ENCODE results near the gene GPBP1L1.

GPBP1L1 gene

DNA sequence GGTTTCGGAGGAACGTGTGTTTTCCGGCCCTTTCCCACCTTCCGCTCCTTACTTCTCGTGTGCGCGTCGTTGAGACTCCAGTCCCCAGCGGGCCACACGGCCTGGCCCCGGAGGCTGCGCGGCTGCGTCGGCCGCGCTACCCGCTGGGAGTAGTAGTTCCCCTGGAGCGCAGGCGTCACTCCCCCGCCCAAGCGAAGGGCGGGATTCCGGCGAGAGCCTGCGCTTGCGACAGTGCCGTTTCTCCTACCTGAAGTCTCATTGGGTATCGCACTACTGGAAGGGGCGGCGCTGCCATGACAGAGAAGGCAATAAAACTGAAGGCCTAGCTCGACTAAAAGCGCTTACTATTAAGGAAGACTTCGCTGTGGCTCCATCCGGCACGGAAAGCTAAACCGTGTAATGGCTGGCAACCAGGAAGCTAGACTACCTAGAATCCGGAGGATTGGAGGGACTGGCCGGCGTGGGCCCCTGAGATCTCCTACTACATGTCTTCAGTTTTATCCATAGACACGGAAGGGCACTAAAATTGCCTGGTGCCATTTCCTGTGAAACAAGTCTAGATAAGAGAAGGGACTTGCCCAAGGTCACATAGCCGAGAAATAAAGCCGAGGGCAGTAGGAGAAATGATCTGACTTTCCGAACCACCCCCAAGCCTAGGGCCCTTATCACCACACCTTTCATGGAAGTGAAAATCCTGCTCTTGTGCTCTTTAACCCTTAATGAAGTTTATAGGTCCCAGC lies 851 bp upstream of the GPBP1L1 start:
- TF ChIP-seq, protein P1, sequence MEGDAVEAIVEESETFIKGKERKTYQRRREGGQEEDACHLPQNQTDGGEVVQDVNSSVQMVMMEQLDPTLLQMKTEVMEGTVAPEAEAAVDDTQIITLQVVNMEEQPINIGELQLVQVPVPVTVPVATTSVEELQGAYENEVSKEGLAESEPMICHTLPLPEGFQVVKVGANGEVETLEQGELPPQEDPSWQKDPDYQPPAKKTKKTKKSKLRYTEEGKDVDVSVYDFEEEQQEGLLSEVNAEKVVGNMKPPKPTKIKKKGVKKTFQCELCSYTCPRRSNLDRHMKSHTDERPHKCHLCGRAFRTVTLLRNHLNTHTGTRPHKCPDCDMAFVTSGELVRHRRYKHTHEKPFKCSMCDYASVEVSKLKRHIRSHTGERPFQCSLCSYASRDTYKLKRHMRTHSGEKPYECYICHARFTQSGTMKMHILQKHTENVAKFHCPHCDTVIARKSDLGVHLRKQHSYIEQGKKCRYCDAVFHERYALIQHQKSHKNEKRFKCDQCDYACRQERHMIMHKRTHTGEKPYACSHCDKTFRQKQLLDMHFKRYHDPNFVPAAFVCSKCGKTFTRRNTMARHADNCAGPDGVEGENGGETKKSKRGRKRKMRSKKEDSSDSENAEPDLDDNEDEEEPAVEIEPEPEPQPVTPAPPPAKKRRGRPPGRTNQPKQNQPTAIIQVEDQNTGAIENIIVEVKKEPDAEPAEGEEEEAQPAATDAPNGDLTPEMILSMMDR (IDR thresholded peaks at IDR 0.05; ENCODE audit: low read depth, low read length), result no peak
- DNase-seq (ENCODE audit: extremely low read depth, low read depth), result peak; percentile 97

DNA sequence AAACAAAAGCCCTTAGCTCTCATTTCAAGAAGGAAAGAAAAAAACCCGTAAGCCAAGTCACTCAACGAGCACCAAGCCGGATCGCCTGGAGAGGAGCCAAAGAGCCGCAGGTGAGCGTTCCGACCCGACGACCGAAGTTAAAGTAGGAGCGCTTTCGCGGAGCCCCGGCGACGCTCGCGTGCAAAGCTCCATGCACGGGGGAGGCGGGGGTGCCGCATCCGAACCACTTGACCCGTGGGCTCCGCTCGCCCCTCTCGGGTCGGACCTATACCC lies 382 bp downstream of the GPBP1L1 start:
- DNase-seq (ENCODE audit: extremely low read depth, low read depth), result no peak
- TF ChIP-seq, protein P1 (IDR thresholded peaks at IDR 0.05; ENCODE audit: low read depth, low read length), result no peak

DNA sequence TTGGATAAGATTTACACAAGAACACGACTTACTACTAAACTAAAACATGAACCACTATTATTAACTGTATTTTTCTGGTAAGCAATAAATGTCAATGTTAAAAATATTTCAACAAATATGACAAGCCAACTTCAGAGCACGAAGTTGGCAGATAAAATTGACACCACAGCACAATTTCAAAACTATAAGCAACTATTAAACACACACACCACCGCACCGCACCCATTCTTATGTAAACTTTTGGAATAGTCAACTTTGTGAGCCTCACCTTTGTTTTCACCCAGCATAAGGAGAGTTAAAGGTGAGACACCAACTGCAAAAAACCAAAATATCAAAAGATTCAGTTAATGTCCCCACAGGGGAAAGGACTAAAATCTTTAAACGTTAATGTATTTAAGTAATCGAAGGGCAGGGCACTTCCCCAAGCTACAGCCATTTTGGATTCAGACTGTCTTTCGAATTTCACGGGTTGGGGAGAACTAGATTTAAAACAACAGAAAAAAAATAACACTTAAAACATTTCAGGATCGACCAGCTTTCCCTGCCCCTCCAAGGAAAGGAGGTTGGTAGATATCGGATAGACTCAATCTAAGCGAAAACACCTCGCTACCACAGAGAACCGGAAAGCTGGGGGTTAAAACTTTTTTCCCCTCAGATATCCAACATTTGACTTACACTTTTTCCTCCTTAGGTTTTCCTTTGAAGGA lies 872 bp downstream of the GPBP1L1 start:
- DNase-seq (ENCODE audit: extremely low read depth, low read depth), result no peak
- TF ChIP-seq, protein P1 (IDR thresholded peaks at IDR 0.05; ENCODE audit: low read depth, low read length), result no peak

DNA sequence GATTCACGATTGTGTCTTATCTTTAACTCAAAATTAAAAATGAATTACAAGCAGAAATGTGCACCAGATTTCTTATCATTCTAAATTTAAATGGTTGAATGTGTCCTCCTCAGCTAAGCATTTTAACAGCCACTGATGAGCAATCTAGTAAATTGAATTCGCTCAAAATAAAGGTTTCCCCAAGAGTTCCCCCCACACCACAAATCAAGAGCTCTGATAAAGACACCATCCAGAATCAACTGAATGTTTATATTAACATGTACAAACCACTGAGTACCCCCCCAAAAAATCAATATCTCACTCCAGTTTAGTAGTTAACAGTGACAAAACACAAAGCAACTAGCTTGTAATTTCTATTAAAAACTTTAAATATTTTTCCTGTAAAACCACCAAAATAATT lies 1.9 kb downstream of the GPBP1L1 start:
- TF ChIP-seq, protein P1 (IDR thresholded peaks at IDR 0.05; ENCODE audit: low read depth, low read length), result no peak
- no peak for DNase-seq (ENCODE audit: extremely low read depth, low read depth)

DNA sequence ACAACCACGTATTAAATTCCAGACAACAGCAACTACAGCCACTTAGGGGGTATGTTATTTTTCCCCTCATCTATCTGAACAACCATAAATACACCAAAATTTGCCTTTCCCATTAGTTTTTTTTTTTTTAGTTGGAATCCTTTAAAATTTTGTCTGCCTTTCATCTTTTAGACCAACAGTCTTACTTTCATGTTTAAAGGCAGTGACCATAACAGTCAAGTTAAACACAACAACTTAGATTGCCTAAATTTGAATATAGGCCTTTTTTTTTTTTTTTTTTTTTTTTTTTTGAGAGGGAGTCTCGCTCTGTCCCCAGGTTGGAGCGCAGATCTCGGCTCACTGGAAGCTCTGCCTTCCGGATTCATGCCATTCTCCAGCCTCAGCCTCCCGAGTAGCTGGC lies 3.4 kb downstream of the GPBP1L1 start:
- TF ChIP-seq, protein P1 (IDR thresholded peaks at IDR 0.05; ENCODE audit: low read depth, low read length), result no peak
- no peak for DNase-seq (ENCODE audit: extremely low read depth, low read depth)

DNA sequence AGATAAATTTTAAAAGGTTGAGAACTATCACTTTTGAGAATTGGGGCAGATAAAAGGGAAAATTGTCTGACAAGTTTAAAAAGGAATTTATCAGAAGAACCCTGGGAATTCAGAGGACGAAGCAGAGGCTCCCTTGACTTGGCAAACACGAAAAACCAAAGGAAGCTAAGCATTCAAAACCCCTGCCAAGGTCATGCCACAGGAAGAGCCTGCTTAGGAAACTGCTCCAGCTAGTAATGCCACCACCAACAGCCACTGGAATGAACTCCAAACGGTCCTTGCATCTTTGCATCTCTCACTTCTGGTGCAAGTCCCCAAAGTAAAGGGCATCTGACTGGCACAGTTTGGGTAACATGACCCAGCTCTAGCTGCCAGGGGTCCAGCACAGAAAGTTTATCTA lies 7.2 kb downstream of the GPBP1L1 start:
- TF ChIP-seq, protein P1 (IDR thresholded peaks at IDR 0.05; ENCODE audit: low read depth, low read length), result no peak
- DNase-seq (ENCODE audit: extremely low read depth, low read depth), result no peak

DNA sequence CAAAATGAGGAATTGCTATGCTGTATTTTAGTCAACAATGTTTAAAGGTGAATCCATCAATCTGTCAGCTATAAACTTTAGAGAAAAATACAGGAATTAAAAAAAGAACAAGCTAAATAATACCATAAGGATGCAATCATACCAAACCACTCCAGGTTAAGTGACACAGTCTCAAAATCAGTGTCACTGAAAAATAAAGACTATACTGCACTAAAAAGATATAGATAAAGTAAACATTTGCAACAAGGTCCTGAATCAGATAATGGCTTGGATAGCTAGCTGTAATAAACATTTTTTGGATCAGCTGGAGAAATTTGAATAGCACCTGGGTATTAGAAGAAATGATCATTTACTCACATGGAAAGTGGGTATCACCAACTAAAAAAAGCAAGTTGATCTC lies 7.8 kb downstream of the GPBP1L1 start:
- TF ChIP-seq, protein P1 (IDR thresholded peaks at IDR 0.05; ENCODE audit: low read depth, low read length), result no peak
- DNase-seq (ENCODE audit: extremely low read depth, low read depth), result no peak

All from AG09319 (cell line).